Left kidney (tissue), 2 donors: ENCODE results near the gene MAN2C1. TPM values are rescaled to one million over a fixed set of nuclear protein-coding genes. Genes with fewer than 3 reads are reported as not detected.
"Not testable (repeated sequence)": the region's sequence is repeated elsewhere in the genome, so short reads cannot be mapped to it uniquely, and the experiment has no call there.

Experiments used
- DNase-seq: peaks from one replicate; pipeline ENCODE4 v3.0.0-alpha.2; 2013
- polyA plus RNA-seq: library from polyadenylated mRNA; unstranded; fragments of 120-200 nt; gene quantifications from one replicate; pipeline ENCODE4 v1.2.1, GENCODE V29; 2013; ENCODE audit not compliant: insufficient read length

MAN2C1 gene
- polyA plus RNA-seq, 1 donor = 180 TPM

- not testable (repeated sequence) for DNase-seq
Measured at GRCh38 chr15:75312548-75312947, 55.9 kb downstream of the MAN2C1 start.

- no peak for DNase-seq
Measured at GRCh38 chr15:75309711-75310110, 58.7 kb downstream of the MAN2C1 start.

- DNase-seq = peak; percentile 37
Measured at GRCh38 chr15:75307778-75308390, 60.5 kb downstream of the MAN2C1 start.

- DNase-seq = no peak
Measured at GRCh38 chr15:75306188-75306587, 62.2 kb downstream of the MAN2C1 start.

Other genes starting within 250 kb of the MAN2C1 start
- 9.4 TPM for gene C15orf39, start 166.7 kb downstream of the MAN2C1 start, polyA plus RNA-seq
- gene GOLGA6C, start 110.3 kb downstream of the MAN2C1 start, polyA plus RNA-seq = not detected
- gene GOLGA6D, start 85.8 kb downstream of the MAN2C1 start, polyA plus RNA-seq = 0.57 TPM
- gene COMMD4, start 32.5 kb downstream of the MAN2C1 start, polyA plus RNA-seq = 91.0 TPM
- 29.2 TPM for gene NEIL1, start 21.6 kb downstream of the MAN2C1 start, polyA plus RNA-seq
- 65.4 TPM for gene SIN3A, start 83.1 kb upstream of the MAN2C1 start, polyA plus RNA-seq
- 45.5 TPM for gene PTPN9, start 210.7 kb upstream of the MAN2C1 start, polyA plus RNA-seq